SHP77 treated with DMSO at 0.1 percent for 48 hours (cell line): ENCODE results near the gene ALAS2.
"Not testable (repeated sequence)": the region's sequence is repeated elsewhere in the genome, so short reads cannot be mapped to it uniquely, and the experiment has no call there.

Experiments
- DNase-seq: peaks from one replicate; lab custom pipeline; 2025; lab: John Stamatoyannopoulos, UW

Gene ALAS2, protein sequence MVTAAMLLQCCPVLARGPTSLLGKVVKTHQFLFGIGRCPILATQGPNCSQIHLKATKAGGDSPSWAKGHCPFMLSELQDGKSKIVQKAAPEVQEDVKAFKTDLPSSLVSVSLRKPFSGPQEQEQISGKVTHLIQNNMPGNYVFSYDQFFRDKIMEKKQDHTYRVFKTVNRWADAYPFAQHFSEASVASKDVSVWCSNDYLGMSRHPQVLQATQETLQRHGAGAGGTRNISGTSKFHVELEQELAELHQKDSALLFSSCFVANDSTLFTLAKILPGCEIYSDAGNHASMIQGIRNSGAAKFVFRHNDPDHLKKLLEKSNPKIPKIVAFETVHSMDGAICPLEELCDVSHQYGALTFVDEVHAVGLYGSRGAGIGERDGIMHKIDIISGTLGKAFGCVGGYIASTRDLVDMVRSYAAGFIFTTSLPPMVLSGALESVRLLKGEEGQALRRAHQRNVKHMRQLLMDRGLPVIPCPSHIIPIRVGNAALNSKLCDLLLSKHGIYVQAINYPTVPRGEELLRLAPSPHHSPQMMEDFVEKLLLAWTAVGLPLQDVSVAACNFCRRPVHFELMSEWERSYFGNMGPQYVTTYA

GRCh38 chrX:55030271-55031205 lies at the start of gene ALAS2:
Gene ALAS2, minus strand, starts transcription at chrX:55030977. Its CDS starts 4,977 bp downstream, at chrX:55026000.
- no peak for DNase-seq

DNA sequence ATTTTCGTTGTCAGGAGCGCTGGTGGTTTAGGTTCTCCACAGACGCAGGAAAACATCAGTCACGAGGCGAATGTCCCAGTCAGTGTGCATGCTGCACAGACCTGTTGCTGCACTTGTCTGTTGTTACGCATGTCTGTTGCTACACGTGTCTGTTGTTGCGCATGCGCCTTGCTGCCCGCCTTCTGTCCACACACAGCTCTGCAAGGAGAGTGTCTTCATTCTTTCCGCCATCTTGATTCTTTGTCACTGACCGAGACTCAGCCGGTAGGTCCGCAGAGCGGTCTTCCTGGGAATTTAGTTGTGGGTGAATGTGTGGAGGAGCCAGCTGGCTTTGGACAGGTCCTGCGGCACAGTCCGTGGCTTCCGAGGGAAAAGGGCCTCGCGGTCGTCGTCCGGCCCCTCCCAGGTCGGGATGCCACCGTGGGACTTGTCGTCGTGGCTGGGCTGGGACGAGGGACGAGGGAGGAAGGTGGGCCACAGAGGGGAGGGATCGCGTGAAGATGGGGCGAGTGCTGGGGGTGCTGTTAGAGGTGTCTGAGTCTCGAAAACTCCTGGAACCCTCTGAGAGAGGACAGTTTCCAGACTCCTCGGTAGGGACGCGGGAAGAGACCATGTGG lies 44.2 kb upstream of the ALAS2 start, which contains the start of gene PAGE2B:
TSS of gene PAGE2B (plus strand) at position 180 of the 617 bp plus-strand sequence. CDS start 1,012 bp downstream, outside the sequence.
- no peak for DNase-seq

- no peak for DNase-seq
Observed at GRCh38 chrX:55072286-55072685, 41.5 kb upstream of the ALAS2 start.

DNA sequence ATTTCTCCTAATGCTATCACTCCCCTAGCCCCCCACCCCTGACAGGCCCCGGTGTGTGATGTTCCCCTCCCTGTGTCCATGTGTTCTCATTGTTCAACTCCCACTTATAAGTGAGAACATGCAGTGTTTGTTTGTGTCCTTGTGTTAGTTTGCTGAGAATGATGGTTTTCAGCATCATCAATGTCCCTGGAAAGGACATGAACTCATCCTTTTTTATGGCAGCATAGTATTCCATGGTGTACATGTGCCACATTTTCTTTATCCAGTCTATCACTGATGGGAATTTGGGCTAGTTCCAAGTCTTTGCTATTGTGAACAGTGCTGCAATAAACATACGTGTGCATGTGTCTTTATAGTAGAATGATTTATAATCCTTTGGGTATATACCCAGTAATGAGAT lies 36.4 kb upstream of the ALAS2 start:
- not testable (repeated sequence) for DNase-seq

DNA sequence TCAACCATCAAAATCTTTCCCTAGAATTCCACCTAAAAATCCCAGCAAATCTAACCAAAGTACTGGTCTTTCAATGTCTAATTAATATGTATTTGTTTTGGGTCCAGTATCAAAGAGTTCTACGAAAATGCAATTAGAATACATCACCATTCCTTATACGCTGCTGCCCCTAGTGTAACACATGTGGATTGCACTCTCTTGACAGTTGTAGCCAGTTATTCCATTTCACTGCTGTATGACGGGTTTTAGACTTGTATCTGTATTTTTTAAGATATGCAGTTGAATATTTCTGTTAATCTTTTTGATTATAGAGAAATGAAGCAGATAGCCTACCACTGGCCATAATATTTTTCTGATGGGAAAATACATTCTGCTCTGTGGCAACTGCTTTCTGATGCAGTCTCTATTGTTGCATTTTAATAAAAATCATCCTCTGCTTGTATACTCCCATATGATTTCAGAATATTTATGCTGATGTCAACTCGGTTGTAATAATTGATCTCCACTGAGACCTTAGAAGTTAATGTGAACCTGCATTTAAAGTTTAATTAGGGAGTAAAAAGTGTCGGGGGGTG lies 27.0 kb upstream of the ALAS2 start:
- DNase-seq = peak; percentile 55

DNA sequence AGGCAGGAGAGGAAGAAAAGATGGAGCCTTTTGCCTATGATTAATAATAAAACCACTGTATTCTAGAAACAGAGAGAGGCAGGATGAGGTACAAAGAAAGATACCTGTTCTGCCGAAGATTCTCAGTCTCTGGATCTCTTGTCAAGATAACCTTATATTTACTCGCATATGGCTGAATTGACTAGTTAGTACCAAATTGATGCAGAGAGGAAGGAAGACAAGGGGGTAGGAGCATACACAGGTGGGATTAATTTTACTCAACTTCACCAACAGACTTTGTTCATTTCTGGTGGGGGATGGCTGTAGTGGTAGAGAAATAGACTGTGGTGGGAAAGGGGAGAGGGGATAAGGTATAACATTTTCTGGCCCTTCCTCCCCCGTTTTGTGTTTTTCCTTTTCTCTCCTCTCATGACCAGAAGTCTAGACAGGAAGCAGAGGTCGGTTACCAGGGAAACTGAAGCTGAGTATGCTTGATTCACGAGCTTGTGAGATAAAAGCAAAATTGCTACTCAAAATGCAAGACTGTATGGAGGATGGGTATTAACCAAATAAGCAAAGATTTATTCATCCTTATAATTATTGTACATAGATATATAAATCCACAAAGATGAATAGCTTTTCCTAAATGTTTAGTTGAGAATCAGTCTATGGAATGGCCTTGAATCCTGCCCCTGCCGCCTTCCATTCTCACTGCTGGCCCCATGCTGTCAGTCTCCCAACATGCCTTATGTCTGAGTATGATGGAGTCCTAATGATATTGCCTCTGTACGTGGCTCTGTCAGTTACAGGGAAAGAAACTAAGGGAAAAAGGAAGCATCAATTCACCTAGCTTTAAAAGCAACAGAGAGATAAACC lies 26.3 kb upstream of the ALAS2 start:
- DNase-seq = no peak

DNA sequence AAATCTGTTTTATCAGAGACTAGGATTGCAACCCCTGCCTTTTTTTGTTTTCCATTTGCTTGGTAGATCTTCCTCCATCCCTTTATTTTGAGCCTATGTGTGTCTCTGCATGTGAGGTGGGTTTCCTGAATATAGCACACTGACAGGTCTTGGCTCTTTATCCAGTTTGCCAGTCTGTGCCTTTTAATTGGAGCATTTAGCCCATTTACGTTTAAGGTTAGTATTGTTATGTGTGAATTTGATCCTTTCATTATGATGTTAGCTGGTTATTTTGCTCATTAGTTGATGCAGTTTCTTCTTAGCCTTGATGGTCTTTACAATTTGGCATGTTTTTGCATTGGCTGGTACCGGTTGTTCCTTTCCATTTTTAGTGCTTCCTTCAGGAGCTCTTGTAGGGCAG lies 19.8 kb upstream of the ALAS2 start:
- DNase-seq = not testable (repeated sequence)

DNA sequence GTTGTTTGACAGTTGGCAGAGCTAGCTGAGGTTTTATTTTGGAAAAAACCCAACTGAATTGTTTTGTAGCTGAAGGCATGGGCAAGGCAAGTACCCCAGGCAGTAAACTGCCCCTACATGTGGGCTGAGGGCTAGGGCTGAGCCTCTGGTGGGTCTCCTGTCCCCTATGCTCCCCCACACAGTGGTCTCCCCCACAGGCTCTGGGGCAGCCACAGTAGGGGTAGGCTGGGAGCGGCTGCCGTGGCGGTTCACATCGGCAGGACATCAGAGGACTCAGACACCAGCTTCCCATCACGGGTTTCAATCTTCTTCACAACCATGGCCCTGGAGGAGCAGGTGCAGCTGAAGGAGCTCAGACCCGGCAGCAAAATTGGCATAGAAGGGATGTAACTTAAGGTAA lies 10.7 kb upstream of the ALAS2 start:
- DNase-seq = no peak

GRCh38 chrX:55039471-55039870 lies 8.7 kb upstream of the ALAS2 start:
- DNase-seq = no peak

DNA sequence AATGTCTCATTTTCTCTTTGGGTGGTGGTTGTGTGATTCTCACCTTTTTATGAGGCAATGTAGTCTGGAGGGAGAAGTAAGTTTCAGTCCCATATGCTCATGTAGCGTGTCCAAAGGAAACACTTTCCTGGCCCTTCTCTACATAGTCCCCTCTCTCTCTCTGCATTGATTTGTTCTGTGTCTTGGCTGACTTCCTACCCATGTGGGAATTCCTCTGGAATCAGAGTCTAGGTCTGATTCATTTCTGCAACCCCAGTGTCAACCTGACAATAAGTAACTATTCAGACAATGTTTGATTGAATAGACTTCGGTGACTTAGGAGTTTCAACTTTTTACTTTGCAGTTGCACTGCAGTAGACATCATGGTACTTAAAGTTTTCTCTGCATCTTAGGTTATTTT lies 2.7 kb upstream of the ALAS2 start:
- no peak for DNase-seq

DNA sequence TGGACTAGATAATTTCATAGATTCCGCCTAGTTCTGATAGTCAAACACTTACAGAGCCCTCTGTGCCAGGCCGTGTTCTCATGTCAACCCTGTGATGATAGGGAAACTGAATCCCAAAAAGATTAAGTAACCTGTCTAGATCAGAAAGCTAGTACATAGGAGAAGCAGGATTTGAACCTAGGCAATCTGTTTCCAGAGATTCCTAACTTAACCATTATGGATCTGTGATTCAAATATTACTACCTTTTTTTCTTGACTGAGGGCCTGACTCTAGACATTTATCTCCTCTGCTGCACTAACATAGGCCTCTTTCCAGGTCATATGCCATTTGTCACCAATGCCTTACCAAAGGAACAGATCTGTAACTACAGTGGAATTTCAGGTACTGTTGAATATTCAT lies 1.5 kb downstream of the ALAS2 start:
- no peak for DNase-seq

DNA sequence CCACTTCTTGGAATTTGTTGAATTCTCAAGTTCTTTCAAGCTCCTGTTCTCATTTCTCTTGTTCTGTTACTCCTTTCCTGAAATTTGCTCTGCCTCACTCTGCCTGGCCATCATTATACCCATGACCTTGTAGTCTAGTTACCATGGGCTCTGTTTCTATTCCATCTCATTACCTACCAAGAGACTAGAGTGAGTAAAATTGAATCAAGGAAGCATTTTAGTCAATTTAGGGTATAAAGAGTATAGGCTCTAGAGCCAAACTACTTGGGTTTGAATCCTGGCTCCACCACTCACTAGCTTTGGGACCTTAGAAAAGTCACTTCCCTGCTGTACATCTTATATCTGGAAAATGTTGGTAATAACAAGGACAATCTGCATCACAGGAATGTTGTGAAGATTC lies 2.2 kb downstream of the ALAS2 start:
- no peak for DNase-seq

DNA sequence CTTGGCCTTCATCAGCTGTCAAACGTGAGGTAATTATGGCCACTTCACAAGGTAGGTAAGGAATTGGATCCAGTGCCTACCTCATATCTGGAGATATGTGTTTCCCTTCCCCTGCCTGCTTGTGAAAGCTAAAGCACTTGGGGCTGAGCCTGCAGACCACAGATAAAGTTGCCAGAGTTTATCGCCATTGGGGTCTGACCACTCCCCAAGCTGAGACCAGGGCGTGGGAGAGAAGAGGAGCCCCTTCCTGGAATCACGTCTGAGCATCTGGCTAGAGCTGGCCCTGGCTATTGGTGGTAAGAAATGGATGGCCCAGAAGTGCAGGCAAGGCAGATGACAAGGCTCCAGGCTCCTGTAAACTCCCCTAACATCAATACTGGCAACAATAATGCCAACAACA lies 2.7 kb downstream of the ALAS2 start:
- DNase-seq = no peak

- DNase-seq = no peak
Observed at GRCh38 chrX:55026840-55027239, 3.9 kb downstream of the ALAS2 start.

DNA sequence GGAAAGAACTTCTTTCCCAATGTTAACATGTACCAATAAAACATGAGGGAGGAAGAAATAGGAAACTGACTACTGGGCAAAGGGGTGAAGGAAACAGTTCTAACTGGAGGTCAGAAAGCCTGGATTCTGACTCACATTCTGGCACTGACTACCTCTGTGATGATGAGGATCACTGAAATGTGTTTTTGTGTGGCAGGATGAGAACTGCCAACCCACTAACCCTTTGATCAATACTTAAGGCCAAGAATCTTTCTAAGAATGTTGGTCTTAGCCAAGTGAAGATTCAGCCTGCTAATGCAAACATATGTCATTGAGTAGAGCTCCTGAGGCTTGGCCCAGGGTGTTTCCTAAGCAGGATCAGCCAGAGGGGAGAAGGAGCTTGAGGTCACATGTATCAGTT lies 4.6 kb downstream of the ALAS2 start:
- DNase-seq = no peak

GRCh38 chrX:55014897-55015299 lies 15.9 kb downstream of the ALAS2 start:
- no peak for DNase-seq

DNA sequence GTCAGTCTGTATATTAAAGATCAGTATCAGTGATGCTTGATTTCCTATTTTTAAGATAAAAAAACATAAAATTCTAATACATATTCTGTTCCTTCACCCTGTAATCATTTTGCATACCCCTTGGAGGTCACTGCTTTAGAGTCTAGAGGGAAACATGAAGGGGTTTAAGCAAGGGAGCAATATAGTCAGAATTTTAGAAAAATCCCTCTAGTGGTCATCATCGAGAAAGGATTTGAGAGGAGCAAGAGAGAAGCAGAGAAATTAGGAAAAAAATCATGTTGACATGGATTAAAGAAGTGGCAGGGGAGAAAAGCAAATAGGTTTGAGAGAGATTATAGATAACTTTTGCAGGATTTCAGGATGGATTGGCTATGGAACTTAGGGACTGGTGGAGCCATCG lies 19.5 kb downstream of the ALAS2 start:
- no peak for DNase-seq

GRCh38 chrX:55008571-55009358 lies 22.0 kb downstream of the ALAS2 start:
- no peak for DNase-seq

DNA sequence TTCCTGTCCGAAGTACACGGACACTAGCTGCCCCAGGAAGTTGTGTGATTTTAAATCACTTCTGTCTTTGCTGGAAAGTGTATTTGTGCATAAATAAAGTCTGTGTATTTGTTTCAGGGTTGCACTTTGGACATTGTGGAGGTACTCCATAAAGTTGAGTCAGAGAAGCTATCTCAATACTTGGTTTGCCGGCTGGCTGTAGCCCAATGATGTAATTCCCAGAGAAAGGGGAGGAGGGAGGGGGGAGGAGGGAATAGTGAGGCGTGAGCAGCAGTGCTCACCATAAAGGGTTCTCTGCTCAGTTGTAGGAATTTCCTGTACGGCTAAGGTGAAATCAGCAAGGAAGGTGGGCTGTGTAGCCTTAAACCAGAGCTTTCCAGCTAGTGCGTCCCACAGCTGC lies 23.1 kb downstream of the ALAS2 start:
- no peak for DNase-seq
